HG03520 (cell line): ENCODE results near the gene MIGA2.

Experiments
- ATAC-seq: cut with Tn5 transposase; IDR thresholded peaks from one replicate; pipeline ENCODE4 v1.9.1; 2021; ENCODE audit warnings: mild to moderate bottlenecking, moderate library complexity; ENCODE audit not compliant: unreplicated experiment

MIGA2 gene

DNA sequence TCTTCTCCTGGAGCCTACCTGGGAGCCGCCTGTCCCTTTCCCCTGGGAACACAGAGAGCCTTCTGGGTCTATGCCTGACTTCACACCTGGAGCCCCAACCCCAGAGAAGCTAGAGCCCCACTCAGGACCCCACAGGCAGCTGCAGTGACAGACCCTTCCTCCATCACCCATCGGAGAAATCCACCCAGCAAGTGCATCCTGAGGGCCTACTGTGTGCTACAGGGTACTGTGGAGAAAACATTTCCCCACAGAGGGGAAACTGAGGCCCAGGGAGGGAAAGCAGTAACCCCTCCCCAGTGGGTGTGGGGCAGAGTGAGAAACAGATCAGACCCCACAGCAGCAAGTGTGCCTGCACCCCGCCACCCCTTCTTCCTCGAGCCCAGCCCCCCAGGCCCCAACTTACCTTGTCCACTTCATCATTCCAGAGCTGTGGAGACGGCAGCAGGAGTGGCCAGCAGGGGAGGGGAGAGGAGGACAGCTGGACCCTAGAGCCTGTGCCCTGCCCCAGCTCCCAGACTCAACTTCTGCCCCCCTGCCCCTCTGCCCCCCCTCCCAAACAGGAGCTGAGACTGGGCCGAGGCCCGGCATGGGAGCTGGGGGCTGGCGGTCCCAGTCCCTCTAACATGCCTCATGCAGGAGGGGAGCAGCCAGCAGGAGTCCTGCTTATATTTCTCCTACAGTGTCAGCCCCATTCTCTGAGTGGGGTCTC lies 26.0 kb upstream of the MIGA2 start:
- ATAC-seq: no peak

DNA sequence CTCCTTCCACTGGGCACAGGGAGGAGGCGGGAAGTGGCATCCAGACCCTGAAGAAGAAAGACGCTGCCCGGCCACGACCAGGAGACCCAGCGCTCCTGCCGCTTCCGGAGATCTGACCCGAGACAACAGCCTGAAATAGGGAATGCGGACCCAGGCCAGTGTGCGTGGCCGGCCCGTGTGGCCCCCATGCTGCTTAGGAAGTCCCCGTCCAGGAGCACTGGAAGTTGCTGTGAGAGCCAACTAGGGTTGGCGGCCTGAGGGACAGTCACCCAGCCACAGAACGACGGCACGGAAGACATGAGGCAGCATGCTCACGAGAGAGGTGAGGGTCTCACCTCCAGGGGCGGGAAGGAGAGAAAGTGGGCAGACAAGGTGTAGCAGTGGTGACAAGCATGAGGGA lies 25.3 kb upstream of the MIGA2 start:
- no peak for ATAC-seq

DNA sequence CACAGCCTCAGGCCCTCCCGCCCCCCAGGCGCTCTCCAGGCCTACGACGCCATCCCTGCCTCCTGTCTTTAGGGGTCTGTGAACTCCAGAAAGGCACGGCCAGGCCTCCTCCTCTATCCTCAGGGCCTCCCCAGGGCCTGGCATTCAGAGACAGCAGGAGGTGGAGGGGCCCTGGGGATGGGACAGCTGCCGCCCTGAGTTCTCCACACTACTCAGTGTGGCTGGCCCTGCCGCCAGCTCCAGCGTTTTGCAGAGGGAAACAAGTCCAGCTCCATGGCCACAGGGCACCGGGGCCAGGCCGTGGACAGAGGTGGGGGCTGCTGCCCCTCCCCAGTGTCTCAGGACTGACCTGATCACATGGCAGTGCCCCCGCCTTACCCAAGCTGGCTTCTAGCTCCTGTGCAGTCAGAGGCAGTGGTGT lies 24.7 kb upstream of the MIGA2 start:
- ATAC-seq: no peak

DNA sequence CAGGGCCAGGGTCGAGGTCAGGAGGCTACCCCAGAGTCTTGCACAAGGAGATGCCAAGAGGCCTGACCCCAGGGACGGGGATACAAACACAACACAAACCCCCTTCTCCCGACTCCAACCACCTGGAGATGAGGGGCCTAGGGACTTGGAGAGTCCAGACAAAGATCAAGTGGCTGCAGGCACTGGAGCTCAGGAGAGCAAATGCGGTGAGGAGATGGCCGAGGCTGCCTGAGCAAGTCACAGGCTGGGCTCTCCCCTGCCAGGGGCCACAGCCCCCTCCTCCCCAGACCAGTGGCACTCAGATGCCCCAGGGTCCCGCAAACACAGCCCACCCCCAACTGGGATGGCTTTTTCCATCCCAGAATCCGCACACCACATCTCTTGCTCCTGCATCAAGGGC lies 24.1 kb upstream of the MIGA2 start:
- ATAC-seq: no peak

DNA sequence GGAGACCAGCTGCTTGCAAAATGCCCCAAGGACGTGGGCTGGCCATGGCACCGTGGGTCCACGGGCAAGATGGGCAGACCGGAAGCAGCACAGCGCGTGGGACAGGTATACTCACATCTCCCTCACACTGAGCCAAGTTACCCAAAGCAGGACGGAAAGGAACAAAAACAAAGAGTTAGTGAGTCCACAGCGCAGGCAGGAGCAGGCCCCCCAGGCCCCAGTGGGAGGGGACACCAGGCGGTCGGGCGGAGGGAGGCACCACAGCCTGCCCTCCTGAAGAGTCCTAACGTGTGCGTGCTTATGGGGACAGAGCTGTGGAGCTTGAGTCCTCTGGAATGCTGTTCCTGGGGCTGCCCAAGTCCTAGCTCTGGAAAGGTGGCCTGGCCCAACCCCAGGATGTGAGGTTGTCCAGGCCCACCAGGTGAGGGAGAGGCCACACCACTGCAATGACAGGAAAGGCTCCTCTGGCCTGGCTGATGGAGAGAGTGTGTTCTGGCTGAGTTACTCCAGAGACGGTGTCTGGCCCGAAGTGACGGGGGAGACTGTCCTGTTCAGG lies 23.5 kb upstream of the MIGA2 start:
- no peak for ATAC-seq

DNA sequence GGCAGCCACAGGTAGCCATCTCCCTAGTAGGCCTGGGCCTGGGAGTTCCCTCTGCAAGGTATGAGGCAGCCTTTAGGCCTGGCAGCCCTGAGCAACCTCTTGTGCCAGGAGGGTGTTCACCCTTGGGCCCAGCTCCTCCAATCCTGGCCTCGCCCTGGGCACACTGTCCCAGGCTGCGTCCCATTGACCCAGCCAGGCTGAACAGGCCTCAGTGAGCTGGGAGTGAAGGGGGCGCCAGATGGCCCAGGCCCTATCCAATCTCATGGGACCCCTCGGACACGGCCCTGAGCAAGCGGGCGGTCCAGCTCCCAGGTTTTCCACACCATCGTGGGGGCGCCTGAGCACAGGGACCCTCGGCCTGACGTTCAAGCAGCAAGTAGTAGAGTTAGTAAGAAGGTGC lies 22.8 kb upstream of the MIGA2 start:
- no peak for ATAC-seq

DNA sequence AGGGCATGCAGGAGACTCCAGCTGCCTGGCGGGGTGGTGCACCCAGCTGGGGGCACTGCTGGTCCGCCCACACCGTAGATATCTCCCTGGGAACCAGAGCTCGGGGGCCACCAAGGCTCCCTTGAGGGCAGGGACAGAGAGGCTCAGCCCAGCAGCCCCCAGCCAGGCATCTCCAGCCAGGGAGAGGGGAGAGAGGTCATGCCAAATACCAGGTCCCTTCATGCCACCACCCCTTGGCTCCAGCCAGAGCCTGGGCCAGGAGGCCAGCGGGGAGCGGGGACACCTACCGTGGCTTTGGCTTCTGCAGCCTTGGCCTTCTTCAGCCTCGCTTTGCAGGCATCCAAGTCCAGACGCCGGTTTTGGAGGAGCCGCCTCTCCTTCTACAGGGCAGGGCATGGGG lies 22.3 kb upstream of the MIGA2 start:
- ATAC-seq: no peak

DNA sequence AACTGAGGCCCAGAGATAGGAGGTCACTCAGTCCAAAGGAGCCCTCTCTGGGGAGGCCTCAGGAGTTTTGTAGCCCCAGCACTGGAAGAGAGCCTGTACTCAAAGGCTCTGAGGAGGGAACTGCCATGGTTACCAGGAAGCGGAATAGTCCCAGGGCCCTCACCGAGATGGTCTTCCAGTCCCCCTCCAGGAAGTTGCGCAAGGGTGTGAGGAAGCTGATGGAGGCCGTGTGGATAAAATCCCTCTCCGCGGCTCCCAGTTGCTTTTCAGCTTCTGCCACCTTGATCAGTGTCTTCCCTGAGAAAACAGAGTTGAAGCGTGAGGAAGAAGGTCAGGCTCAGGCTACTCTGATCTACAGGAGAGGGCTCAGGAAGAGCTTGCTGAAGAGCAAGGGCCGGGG lies 21.8 kb upstream of the MIGA2 start:
- no peak for ATAC-seq

DNA sequence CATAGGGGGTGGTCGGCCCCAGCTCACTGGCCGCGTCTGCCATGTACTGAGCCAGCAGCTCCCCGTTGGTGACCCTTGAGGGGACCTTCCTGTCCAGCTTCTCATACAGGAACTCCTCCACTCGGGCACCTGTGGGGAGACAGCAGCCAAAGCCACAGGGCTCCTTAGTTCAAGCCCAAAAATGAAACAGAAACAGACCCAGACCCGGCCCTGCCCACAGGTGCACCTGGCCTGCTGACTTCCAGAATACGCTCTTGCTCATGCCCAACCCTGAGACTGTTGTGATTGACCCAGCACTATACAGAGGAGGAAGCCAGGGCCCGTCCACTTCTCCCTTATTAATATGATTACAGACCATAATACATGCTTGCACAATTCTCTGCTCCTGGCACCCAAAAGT lies 15.3 kb upstream of the MIGA2 start:
- no peak for ATAC-seq

DNA sequence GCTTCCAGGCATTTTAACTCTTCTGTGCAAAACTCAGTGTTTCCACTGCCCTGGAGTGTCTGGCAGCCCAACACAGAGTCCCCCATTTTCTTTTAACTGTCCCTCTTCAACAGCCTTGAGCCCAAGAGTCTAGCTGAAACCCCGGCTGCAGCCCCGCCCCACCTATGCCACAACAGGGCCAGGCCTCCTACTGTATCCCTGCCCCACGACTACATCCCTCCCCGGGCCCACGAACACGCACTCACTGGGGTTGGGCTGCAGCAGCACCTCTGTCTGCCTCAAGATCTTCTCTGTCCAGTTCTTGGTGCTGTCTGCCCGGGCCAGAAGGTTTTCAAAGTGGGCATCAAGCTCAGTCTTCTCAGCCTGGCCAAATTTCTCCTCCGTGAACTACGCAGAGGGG lies 14.4 kb upstream of the MIGA2 start:
- no peak for ATAC-seq

DNA sequence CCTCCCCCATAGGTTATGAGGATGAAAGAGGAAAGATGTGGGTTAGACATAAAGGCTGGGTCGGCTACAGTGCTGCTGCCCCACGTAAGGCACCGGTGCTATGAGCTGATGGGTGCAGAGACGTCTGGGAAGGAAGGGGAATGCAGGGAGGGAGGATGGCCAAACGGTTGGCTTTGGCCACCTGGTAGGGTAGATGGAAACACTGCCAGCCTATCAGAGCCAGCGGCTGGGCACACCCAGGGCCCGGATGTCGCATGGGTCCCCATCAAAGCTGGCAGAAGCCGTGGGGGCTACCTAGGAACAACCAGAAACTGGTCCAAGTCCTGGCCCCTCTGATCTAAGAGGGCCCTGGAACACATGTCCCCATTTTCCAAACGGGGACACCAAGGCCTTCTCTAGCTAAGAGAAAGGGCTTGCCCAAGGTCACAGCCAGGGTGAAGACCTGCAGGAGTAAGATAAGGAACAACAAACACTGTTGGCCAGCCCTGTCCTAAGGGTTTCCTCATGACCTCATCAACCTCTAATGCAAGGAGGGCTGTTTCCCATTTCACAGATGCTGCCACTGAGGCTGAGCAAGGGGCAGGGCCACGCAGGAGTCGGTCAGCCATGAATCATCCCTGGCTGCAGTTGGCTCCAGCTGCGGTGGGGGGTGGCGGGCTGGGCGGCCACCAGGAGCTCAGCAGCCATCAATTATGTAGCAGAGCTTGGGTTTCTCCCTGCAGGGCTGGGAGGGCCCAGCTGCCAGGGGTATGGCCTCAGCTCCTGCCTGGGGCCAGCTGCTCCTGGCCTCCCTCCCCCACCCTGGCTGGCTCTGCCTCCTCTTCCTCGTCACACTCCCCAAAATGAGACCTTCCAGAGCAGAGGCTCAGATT lies 13.2 kb upstream of the MIGA2 start:
- ATAC-seq: no peak

DNA sequence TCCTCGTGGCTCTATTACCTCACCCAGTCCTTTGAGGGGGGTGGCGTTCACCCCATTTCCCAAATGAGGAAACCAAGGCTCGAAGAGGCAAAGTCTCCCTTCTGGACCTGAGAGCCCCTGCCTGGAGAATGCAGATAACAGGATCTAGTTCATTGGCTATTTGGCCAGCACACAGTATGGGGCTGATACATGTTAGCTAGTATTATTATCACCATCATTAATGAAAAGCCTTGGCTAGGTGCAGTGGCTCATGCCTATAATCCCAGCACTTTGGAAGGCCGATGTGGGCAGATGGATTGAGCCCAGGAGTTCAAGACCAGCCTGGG lies 12.6 kb upstream of the MIGA2 start:
- no peak for ATAC-seq

DNA sequence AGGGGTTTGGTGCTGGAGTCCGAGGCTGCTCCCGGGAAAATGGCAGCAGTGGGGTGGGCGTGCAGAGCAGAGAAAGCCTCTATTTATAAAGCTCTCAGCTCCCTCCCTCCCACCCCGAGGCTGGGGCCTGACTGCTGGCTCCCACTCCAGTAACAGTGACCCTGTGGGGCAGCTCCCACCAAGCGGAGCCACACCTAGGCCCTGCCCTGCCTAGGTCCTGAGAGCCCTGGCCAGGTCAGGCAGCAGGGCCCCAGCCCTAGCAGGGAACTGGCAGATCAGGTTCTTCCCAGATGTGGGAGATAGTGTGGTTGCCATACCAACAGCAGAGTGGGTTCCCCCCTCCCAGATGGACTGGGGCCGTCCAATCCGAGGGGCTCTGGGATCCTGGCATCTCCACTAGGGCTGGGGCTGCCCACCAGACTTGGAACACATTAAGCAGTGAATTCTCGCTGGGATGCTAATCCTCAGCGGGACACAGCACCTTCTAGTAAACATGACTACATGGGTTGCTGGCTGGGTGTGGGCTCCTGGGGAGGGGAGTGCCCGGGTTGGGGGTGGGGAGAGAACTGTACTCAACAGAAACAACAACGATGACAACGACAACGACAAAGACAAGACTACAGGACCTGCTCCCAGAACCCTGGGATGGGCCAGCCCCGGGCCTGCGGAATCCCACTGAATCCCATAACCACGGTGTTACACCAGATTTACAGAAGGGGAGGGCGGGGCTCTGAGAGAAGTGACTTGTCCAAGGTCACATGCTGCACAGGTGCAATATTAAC lies 9.8 kb upstream of the MIGA2 start:
- no peak for ATAC-seq

DNA sequence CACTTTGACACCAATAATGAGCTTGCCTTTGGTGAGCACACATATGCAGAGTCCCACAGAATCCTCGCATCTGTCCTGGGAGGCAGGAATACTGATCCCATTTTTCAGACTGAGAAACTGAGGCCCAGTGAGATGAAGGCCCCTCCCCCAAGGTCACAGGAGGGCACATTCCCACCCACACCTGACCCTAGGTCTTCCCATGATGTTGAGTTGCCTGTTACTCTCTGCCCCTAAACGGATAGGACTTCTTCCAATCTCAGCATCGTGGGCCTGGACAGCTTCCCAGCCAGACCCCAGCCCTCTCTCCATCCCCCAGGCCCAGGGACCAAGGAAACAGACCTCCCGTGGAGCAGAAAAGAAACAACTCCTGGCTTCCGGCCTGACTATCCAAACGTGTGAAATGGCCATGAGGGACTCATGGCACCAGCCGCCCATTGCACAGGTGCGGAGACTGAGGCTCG lies 9.2 kb upstream of the MIGA2 start:
- ATAC-seq: no peak

DNA sequence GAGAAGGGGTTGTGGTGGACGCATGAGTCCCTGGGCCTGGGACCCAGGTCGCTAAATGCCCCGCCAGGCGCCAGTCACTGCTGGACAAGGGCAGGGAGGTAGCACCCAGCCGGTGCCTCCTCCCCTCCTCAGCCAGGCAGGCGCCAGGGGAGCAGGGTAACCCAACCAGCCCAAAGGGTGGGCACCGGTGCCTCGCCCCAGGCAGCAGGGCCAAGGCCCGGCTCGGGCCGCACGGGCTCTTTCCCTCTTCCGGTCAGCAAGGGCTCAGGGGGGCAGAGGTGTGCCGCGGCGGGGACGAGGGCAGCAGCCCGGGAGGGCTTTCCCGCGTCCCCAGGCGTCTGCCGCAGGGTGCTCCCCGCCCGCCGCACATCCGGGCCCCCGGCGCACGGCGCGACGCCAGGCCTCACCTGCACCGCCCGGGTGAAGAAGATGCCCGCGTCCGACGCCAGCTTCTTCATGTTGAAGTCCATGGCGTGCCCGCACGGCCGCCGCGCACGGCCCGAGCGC lies 8.7 kb upstream of the MIGA2 start:
- peak; percentile 25 for ATAC-seq

DNA sequence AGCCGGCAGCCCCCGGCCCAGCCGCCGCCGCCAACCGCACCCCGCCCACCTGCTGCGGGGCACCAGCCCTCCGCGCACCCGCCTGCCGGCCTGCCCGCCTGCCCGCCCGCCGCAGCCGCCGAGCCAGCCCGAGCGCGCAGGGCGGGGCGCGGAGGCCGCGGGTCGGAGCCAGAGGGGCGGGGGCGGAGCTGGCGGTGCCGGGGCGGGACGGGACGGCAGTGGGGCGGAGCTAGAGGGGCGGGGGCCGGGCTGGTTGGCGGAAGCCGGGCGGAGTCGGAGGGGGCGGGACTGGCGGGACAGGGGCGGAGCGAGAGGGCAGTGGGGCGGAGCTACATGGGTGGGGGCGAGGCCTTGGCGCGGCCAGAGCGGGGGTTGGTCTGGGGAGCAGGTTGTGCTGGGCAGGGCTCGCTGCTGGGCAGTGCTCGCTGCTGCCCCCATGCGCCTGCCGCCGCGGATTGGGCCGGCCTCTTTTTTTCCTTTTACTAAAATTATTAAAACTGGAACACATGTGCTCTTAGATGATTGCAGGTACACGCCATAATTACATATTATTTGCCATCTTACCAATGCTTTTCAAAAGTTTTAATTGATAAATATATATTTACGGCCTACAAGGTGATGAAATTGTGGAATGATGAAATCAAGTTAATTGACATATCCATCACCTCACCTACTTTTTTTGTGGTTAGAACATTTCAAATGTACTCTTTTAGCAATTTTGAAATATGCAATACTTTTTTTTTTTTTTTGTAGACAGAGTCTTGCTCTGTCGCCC lies 8.0 kb upstream of the MIGA2 start, which contains the start of gene SH3GLB2:
Gene SH3GLB2, minus strand, starts transcription at position 140 of the 775 bp plus-strand sequence. CDS start 177 bp downstream, outside the sequence.
- peak; percentile 58 for ATAC-seq

DNA sequence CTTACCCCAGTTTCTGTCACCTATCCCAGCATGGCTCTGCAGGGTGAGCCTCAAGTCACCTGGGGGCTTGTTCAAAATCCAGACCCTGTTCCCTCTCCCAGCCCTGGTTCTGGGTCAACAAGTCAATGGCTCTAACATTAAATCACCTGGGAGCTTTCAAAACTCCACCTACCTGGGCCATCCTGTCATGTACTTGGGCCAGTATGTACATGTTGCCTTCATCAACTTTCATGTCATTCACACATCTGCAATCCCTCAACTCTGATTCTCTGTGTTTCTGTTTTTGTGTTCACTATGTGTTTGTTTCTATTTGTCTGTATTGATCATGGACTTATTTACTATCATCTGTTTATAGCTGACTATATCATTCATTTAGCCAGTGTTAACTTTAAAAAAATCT lies 6.2 kb upstream of the MIGA2 start:
- ATAC-seq: no peak

DNA sequence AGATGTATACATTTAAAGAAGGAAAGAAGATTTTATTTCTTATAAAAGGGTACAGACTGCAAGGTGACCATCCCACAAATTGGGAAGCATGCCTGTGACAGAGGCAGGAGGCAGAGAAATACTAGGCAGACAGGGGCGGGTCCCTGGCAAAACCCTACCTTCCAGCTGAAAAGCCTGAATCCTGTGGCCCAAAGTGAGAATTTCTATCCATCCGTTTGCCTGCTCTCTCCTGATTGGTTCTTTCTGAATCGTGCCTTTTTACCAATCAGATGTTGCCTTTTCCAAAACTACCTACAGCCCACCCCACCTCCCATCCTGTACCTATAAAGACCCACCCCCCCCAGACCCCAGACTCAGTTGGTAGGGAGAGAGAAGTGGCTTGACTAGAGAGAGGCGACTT lies 4.9 kb upstream of the MIGA2 start:
- ATAC-seq: no peak

DNA sequence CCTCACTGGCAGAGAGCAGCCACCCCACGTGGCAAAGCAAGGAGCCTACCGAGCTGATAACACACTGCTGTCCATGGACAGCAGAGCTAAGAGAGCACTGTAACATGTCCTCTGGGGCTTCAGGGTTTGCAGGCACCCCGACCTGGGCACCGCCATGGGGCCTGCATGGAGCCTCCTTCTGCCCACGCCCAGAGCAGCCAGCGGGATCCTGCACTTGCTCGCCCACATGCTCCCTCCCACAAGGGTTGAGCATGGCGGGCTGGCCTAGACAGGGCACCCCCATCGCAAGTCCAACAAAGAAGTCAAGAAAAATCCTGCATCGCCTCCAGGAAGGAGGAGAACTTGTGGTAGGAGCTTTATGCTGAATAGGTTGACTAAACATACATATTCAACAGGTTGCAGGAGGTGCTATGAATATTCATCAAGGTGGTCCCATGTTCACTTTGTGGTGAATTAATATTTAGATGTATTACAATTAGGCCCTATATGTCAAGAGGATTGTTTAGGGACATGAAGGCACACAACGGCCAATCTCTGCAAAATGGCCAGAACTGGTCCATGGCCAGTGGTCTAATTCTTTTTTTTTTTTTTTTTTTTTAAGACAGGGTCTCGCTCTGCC lies 3.8 kb upstream of the MIGA2 start:
- no peak for ATAC-seq

DNA sequence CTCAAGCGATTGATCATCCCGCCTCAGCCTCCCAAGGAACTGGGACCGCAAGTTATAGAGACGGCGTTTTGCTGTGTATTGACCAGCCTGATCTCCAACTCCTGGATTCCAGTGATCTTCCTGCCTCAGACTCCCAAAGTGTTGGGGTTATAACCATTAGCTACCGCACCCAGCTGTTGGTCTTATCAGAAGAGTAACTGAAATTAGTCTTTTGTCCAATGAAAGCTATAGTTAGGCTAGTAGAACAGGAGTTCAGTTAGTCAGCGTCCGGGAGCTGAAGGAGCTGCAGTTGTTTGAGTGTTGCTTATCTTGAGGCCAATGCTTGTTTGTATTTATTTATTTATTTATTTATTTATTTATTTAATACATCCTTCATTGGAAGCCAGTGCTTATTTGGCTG lies 3.2 kb upstream of the MIGA2 start:
- no peak for ATAC-seq
